Activated CD8-positive, alpha-beta T cell treated with anti-CD3 and anti-CD28 coated beads for 36 hours (primary cell): ENCODE results near the gene PICALM. TPM values are rescaled to one million over a fixed set of nuclear protein-coding genes. Genes with fewer than 3 reads are reported as not detected.
A peak's percentile ranks its signal among the peaks of the same experiment; 100 is the strongest.

Source experiments
- ATAC-seq: fragments of 200-7000 bp; cut with Tn5 transposase; one replicate; pipeline ENCODE4 v1.10.0; 2021; ENCODE audit warnings: mild to moderate bottlenecking, moderate library complexity
- CTCF ChIA-PET: fragments of 350-600 bp; sonication (Branson Sonifier 250); formaldehyde crosslinking; loops from one replicate; lab custom pipeline; 2021; ENCODE audit warnings: antibody characterized with exemption; lab: Charles Lee
- POLR2A ChIA-PET: fragments of 350-600 bp; sonication (Branson Sonifier 250); formaldehyde crosslinking; loops from one replicate; lab custom pipeline; 2021; ENCODE audit warnings: antibody characterized with exemption; lab: Charles Lee
- DNase-seq: peaks from one replicate; pipeline ENCODE4 v3.0.0-alpha.2; 2020
- H3K27ac Mint-ChIP-seq: one replicate; pipeline ENCODE4 v1.8.0; 2021; ENCODE audit warnings: mild to moderate bottlenecking, mixed read lengths
- H3K27me3 Mint-ChIP-seq: one replicate; pipeline ENCODE4 v1.8.0; 2021; ENCODE audit warnings: mixed read lengths
- H3K36me3 Mint-ChIP-seq: one replicate; pipeline ENCODE4 v1.8.0; 2021; ENCODE audit warnings: low read depth, mixed read lengths
- H3K4me1 Mint-ChIP-seq: one replicate; pipeline ENCODE4 v1.8.0; 2021; ENCODE audit warnings: low read depth, mixed read lengths
- H3K4me3 Mint-ChIP-seq: one replicate; pipeline ENCODE4 v1.8.0; 2021; ENCODE audit warnings: mild to moderate bottlenecking, moderate library complexity, mixed read lengths
- H3K9me3 Mint-ChIP-seq: one replicate; pipeline ENCODE4 v1.8.0; 2021; ENCODE audit warnings: mixed read lengths
- intact Hi-C: fragments of 100-400 bp; cut with micrococcal nuclease; formaldehyde crosslinking; loops from one replicate; pipeline ENCODE4 v1.10.0; 2022
- total RNA-seq, 2 experiments: library from RNA; stranded (reverse); gene quantifications; one replicate each; pipeline ENCODE4 v1.2.3, GENCODE V29; 2021
- TF ChIP-seq, protein P1 (sequence below): fragments of 200-600 bp; IDR thresholded peaks from one replicate; pipeline ENCODE4 v1.8.0; 2022; ENCODE audit warnings: antibody characterized with exemption, mild to moderate bottlenecking

Gene PICALM
- total RNA-seq, 2 experiments from 2014 or later: 57.5 to 61.2 TPM

GRCh38 chr11:85948884-85949283 lies 120.0 kb downstream of the PICALM start:
- Mint-ChIP-seq H3K9me3 (peaks cover 40% of the 10 kb centered on the region), H3K4me1 (peaks cover 40% of the 10 kb centered on the region), H3K4me3 (no peak overlapping the region), H3K27me3 (no peaks in the 10 kb centered on the region), H3K36me3 (peaks cover 24% of the 10 kb centered on the region), H3K27ac (peak overlapping the region; percentile 83)
- TF ChIP-seq, protein P1, sequence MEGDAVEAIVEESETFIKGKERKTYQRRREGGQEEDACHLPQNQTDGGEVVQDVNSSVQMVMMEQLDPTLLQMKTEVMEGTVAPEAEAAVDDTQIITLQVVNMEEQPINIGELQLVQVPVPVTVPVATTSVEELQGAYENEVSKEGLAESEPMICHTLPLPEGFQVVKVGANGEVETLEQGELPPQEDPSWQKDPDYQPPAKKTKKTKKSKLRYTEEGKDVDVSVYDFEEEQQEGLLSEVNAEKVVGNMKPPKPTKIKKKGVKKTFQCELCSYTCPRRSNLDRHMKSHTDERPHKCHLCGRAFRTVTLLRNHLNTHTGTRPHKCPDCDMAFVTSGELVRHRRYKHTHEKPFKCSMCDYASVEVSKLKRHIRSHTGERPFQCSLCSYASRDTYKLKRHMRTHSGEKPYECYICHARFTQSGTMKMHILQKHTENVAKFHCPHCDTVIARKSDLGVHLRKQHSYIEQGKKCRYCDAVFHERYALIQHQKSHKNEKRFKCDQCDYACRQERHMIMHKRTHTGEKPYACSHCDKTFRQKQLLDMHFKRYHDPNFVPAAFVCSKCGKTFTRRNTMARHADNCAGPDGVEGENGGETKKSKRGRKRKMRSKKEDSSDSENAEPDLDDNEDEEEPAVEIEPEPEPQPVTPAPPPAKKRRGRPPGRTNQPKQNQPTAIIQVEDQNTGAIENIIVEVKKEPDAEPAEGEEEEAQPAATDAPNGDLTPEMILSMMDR: no peak
- ATAC-seq (peak; percentile 14), DNase-seq (no peak)
- intact Hi-C loops: loop anchor here (5.0 to 10.0 kb wide), 2 partner anchors 338 to 496 kb away; no protein-coding TSS in a partner anchor
- ChIA-PET POLR2A (interaction anchor here (1.4 kb wide), 1 partner anchor 342 kb away, joined by 3 read pairs; no protein-coding TSS in a partner anchor), CTCF (interaction anchor here (1.2 to 1.6 kb wide), 2 partner anchors 20 to 94 kb away, joined by 3 to 4 read pairs; partner anchors contain the start of gene CCDC83)

GRCh38 chr11:85947431-85948272 lies 121.2 kb downstream of the PICALM start:
- H3K27me3 Mint-ChIP-seq: no peaks in the 10 kb centered on the region
- intact Hi-C loops: loop anchor here (5.0 to 10.0 kb wide), 2 partner anchors 340 to 497 kb away; no protein-coding TSS in a partner anchor
- CTCF ChIA-PET: interaction anchor here (1.2 kb wide), 1 partner anchor 93 kb away, joined by 3 read pairs; the partner anchor contains the start of gene CCDC83

GRCh38 chr11:85946221-85946620 lies 122.7 kb downstream of the PICALM start:
- H3K27ac Mint-ChIP-seq: peak overlapping the region; percentile 67
- H3K27me3 Mint-ChIP-seq: no peaks in the 10 kb centered on the region
- ATAC-seq (no peak), DNase-seq (no peak)
- no peak overlapping the region for H3K4me3 Mint-ChIP-seq
- peaks cover 24% of the 10 kb centered on the region for H3K9me3 Mint-ChIP-seq
- intact Hi-C loops: loop anchor here (5.0 to 10.0 kb wide), 2 partner anchors 341 to 499 kb away; no protein-coding TSS in a partner anchor
- ChIA-PET CTCF (interaction anchor here (1.0 to 1.6 kb wide), 3 partner anchors 94 to 511 kb away, joined by 3 to 5 read pairs (median 3); no protein-coding TSS in a partner anchor), POLR2A (no interaction called here)
- TF ChIP-seq, protein P1: no peak
- H3K36me3 Mint-ChIP-seq: peaks cover 9% of the 10 kb centered on the region
- H3K4me1 Mint-ChIP-seq: peaks cover 40% of the 10 kb centered on the region

More at GRCh38 chr11:85947431-85948272, 121.2 kb downstream of the PICALM start:
- ATAC-seq (peak; percentile 76), DNase-seq (peak; percentile 60)
- H3K9me3 Mint-ChIP-seq: peaks cover 32% of the 10 kb centered on the region
- TF ChIP-seq, protein P1: no peak
- H3K27ac Mint-ChIP-seq: peak overlapping the region; percentile 83
- POLR2A ChIA-PET: interaction anchor here (1.4 kb wide), 1 partner anchor 344 kb away, joined by 3 read pairs; no protein-coding TSS in a partner anchor
- H3K4me3 Mint-ChIP-seq: peak overlapping the region; percentile 3
- peaks cover 13% of the 10 kb centered on the region for H3K36me3 Mint-ChIP-seq
- H3K4me1 Mint-ChIP-seq: peaks cover 40% of the 10 kb centered on the region

- intact Hi-C loops: loop anchor here (5.0 to 10.0 kb wide), 2 partner anchors 342 to 499 kb away; no protein-coding TSS in a partner anchor
- POLR2A ChIA-PET: no interaction called here
- ATAC-seq (no peak), DNase-seq (no peak)
- H3K9me3 Mint-ChIP-seq: peaks cover 23% of the 10 kb centered on the region
- CTCF ChIA-PET: interaction anchor here (1.0 to 1.6 kb wide), 3 partner anchors 95 to 511 kb away, joined by 3 to 5 read pairs (median 3); no protein-coding TSS in a partner anchor
- H3K4me3 Mint-ChIP-seq: no peak overlapping the region
- peaks cover 40% of the 10 kb centered on the region for H3K4me1 Mint-ChIP-seq
- H3K27ac Mint-ChIP-seq: no peak overlapping the region
- TF ChIP-seq, protein P1: no peak
- peaks cover 8% of the 10 kb centered on the region for H3K36me3 Mint-ChIP-seq
- no peaks in the 10 kb centered on the region for H3K27me3 Mint-ChIP-seq
These were observed 123.1 kb downstream of the PICALM start for GRCh38 chr11:85945788-85946187.
